GM12865 (cell line): ENCODE data around the gene RREB1.

ENCODE experiments used
- DNase-seq: peaks from one replicate; pipeline ENCODE4 v3.0.0; 2010; ENCODE audit warnings: low read depth
- H3K4me3 ChIP-seq: 2 replicates; pipeline ENCODE4 v1.5.1; 2011; ENCODE audit warnings: mild to moderate bottlenecking, low read depth, low read length, control low read depth
- TF ChIP-seq, protein P1 (sequence below): IDR thresholded peaks from 2 replicates; pipeline ENCODE4 v1.5.1; 2011; ENCODE audit warnings: low read length, control low read depth, low read depth, inconsistent platforms; ENCODE audit not compliant: insufficient read depth; ENCODE audit errors: missing control alignments

Gene RREB1

DNA sequence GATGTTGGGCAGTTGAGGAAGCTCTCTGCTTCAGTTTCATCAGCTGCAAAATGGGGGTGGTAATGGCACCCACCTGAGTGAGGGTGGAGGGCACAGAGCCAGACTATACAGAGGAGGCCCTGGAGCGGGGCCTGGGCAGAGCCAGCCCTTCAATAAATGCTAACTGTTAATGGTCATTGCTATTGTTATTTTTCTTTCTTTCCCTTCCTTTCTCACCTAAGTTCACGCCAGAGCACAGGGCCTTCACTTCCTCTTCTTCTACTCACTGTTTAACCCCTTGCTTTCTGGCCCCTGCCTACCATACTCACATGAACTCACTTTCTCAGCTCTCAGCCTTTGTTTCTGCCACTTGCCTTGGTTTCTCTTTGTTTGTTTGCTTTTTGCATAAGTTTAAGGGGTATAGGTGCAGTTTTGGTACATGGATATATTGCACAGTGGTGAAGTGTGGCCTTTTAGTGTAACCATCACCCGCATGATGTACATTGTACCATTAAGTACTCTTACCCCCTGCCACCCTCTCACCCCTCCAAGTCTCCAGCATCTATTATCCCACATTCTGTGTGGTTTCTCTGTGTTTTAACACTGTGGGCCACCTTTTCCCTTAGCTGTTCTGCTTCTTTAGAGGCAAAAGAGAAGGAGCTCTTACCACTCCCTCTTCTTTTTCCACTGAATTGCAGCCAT is 7.5 kb upstream of the RREB1 start:
- peak; percentile 32 for DNase-seq
- no peak overlapping the region for H3K4me3 ChIP-seq
- TF ChIP-seq, protein P1, sequence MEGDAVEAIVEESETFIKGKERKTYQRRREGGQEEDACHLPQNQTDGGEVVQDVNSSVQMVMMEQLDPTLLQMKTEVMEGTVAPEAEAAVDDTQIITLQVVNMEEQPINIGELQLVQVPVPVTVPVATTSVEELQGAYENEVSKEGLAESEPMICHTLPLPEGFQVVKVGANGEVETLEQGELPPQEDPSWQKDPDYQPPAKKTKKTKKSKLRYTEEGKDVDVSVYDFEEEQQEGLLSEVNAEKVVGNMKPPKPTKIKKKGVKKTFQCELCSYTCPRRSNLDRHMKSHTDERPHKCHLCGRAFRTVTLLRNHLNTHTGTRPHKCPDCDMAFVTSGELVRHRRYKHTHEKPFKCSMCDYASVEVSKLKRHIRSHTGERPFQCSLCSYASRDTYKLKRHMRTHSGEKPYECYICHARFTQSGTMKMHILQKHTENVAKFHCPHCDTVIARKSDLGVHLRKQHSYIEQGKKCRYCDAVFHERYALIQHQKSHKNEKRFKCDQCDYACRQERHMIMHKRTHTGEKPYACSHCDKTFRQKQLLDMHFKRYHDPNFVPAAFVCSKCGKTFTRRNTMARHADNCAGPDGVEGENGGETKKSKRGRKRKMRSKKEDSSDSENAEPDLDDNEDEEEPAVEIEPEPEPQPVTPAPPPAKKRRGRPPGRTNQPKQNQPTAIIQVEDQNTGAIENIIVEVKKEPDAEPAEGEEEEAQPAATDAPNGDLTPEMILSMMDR: no peak

GRCh38 chr6:7100753-7101081 is 7.0 kb upstream of the RREB1 start:
- TF ChIP-seq, protein P1: no peak
- no peak for DNase-seq
- H3K4me3 ChIP-seq: no peak overlapping the region

DNA sequence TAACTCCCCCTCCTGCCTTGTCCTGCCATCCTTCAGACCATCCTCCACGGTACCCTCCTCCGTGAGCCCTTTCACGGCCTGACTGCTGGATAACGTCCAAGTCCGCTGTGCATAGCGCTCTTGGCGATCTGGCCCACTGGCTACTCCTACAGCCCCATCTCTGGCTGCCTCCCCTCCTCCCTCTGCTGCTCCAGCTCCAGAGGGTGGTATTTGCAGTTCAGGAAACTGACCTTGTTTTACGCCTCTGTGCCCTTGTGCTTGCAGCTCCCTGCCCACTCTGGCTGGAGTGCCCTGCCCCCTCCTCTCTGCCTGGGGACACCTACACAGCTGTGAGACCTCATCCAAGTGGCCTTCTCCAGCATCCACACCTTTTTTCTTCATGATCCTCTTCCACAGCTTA is 6.5 kb upstream of the RREB1 start:
- TF ChIP-seq, protein P1: no peak

DNA sequence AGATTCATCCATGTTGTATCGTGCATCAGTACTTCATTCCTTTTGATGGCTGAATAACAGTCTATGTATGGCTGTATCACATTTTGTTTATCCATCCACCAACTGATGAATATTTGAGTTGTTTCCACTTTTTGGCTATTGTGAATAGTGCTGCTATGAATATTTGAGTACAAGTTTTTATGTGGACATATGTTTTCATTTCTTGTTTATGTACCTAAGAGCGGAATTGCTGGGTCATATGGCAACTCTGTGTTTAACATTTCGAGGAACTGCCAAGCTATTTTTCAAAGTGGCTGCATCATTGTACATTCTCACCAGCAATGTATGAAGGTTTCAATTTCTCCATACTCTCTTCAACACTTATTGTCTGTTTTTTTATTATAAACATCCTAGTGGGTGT is 3.0 kb upstream of the RREB1 start:
- no peak overlapping the region for H3K4me3 ChIP-seq
- TF ChIP-seq, protein P1: no peak
- no peak for DNase-seq

More for the DNA sequence above, 6.5 kb upstream of the RREB1 start:
- no peak for DNase-seq
- H3K4me3 ChIP-seq: no peak overlapping the region

DNA sequence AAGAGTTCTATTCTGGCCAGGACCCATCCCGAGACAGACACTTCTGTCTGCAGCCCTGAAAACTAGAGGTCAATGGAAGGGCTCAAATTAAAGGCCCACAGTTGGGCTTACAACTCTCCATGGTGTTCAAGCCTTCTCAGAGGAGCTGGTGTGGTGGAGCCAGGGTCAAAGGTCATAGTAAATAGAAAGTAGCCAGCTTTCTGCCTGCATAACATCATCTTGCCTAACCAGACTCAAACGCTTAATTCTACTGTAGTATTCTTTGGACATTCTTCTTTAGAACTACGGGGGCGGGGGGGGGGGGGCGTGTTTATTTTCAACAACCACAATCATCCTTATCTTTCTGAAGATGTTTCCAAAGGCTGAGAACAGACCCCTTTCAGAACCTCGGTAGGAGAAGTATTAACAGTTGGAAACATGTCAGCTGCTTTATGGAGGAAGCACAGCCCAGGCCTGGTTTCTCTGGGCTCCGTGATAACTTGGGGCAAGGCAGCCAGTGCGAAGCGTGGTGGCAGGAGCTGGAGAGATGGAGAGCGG is 1.5 kb upstream of the RREB1 start:
- TF ChIP-seq, protein P1: no peak
- H3K4me3 ChIP-seq: peak overlapping the region; percentile 99
- DNase-seq: no peak

DNA sequence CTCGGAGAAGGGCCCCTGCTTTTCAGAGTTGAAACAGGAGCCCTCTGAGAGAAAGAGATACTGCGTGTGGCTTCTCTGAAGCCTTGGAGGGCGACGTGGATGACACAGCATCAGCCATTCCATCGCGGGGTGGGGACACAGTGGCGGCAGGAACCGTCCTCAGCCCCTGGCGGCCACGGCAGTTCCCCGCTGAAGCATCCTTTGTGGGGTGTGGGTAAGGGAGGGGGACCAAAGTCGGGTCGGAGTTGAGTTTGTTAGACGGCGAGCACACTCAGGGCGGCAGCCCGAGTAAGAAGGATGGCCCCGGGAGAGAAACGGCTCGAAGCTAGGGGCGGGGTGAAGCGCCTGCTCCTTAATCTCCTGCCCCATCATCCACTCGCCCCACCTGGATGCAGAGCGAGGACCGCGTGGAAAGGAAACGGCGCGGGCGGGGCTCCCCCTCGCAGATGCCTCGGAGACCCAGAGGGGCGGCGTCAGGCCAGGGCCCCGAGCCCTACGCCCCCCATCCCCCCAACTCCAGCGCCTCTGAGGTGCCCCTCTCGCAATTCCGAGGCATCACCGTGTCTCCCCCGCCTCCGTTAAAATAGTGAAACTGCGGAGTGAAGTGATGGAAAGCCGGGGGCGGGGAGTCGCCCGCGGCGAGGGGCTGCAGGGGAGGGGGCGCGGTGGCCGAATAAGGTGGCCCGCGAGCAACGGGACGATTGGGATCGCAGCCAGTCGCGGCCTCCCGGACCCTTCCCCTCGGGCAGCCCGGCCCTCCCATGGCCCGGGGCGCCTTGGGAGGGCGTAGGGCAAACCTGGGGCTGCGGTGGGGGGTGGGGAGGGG is 796 bp upstream of the RREB1 start:
- peak; percentile 72 for DNase-seq
- TF ChIP-seq, protein P1: peak; percentile 53
- H3K4me3 ChIP-seq: peak overlapping the region; percentile 99
